Left renal pelvis (tissue), 4 donors: ENCODE measurements around the gene GINS3. TPM values are rescaled to one million over a fixed set of nuclear protein-coding genes. Genes with fewer than 3 reads are reported as not detected.

ENCODE experiments used
- DNase-seq, 4 donors: peaks; one replicate each; pipeline ENCODE4 v3.0.0-alpha.2; 2013; ENCODE audit warnings: low read depth in 4 of 4, low spot score in 3 of 4
- polyA plus RNA-seq, 4 donors: library from polyadenylated mRNA; unstranded; fragments of 120-200 nt; gene quantifications; one replicate each; pipeline ENCODE4 v1.2.1, GENCODE V29; 2013; ENCODE audit not compliant: insufficient read length in 4 of 4

The GINS3 gene
- polyA plus RNA-seq: 10 to 100 TPM; 11.0 to 13.2 (median 12.4) TPM

- DNase-seq: peak; percentile 70 to 86 (median 78)
Measured at GRCh38 chr16:58392215-58393137, at the start of gene GINS3. Gene GINS3, plus strand, starts transcription at chr16:58392471. Its CDS starts 131 bp downstream, at chr16:58392602.

- DNase-seq: no peak
Measured at GRCh38 chr16:58343562-58343961, 48.7 kb upstream of the GINS3 start.

GRCh38 chr16:58345574-58346354 is 46.5 kb upstream of the GINS3 start:
- no peak for DNase-seq

GRCh38 chr16:58346831-58347371 is 45.4 kb upstream of the GINS3 start:
- DNase-seq: no peak

GRCh38 chr16:58348986-58349385 is 43.3 kb upstream of the GINS3 start:
- DNase-seq: no peak

- no peak for DNase-seq
Measured at GRCh38 chr16:58352690-58353089, 39.6 kb upstream of the GINS3 start.

GRCh38 chr16:58360041-58360634 is 32.1 kb upstream of the GINS3 start:
- DNase-seq: no peak

GRCh38 chr16:58361726-58362125 is 30.5 kb upstream of the GINS3 start:
- DNase-seq: no peak

- no peak for DNase-seq
Measured at GRCh38 chr16:58363746-58364393, 28.4 kb upstream of the GINS3 start.

GRCh38 chr16:58365623-58366022 is 26.6 kb upstream of the GINS3 start:
- no peak for DNase-seq

- DNase-seq: no peak
Measured at GRCh38 chr16:58366247-58367031, 25.8 kb upstream of the GINS3 start.

GRCh38 chr16:58367252-58367651 is 25.0 kb upstream of the GINS3 start:
- DNase-seq: no peak

GRCh38 chr16:58371841-58372240 is 20.4 kb upstream of the GINS3 start:
- DNase-seq: no peak

GRCh38 chr16:58375386-58375785 is 16.9 kb upstream of the GINS3 start:
- DNase-seq: no peak

GRCh38 chr16:58377932-58378331 is 14.3 kb upstream of the GINS3 start:
- no peak for DNase-seq

- no peak for DNase-seq
Measured at GRCh38 chr16:58378401-58378800, 13.9 kb upstream of the GINS3 start.

- no peak for DNase-seq
Measured at GRCh38 chr16:58379736-58380135, 12.5 kb upstream of the GINS3 start.

- no peak for DNase-seq
Measured at GRCh38 chr16:58381661-58382060, 10.6 kb upstream of the GINS3 start.

- no peak for DNase-seq
Measured at GRCh38 chr16:58384437-58385055, 7.7 kb upstream of the GINS3 start.
